NB4 (cell line): ENCODE data around the gene GSC2.

Experiments used
- DNase-seq: peaks from one replicate; pipeline ENCODE4 v3.0.0; 2010; ENCODE audit warnings: low read depth
- H3K4me3 ChIP-seq: one replicate; pipeline ENCODE4 v1.5.1; 2011; ENCODE audit warnings: mild to moderate bottlenecking, low read depth, low read length, moderate library complexity
- CTCF ChIP-seq: IDR thresholded peaks from one replicate; pipeline ENCODE4 v1.5.1; 2012; ENCODE audit warnings: low read depth, low read length
- MAX ChIP-seq: IDR thresholded peaks from 2 replicates; pipeline ENCODE4 v1.6.1; 2011; ENCODE audit warnings: low read depth, low read length
- MYC ChIP-seq: IDR thresholded peaks from 2 replicates; pipeline ENCODE4 v1.6.1; 2011; ENCODE audit warnings: low read depth, low read length
- POLR2A ChIP-seq: IDR thresholded peaks from 2 replicates; pipeline ENCODE4 v1.6.1; 2011; ENCODE audit warnings: mild to moderate bottlenecking; ENCODE audit not compliant: insufficient read length; ENCODE audit errors: extremely low read depth

The GSC2 gene

DNA sequence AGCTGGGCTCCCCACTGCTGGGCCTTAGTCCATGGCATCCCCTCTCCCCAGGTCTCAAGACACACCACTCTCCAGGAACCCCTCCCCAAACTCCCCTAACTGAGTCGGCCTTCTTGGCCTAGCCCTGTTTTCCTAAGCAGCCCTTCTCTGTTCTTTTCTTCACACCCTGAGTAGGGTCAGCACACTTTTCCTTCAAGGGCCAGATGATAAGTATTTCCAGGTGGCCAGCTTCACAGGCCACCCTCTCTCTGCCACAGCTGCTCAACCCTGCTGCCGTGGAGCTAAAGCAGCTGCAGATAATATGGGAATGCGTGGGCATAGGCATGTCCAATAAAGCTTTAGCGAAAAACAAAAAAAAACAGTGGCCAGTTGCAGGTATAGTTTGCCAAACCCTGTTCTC, 51.9 kb downstream of the GSC2 start:
- H3K4me3 ChIP-seq = no peak overlapping the region
- no peak for DNase-seq
- TF ChIP-seq CTCF (no peak), MAX (no peak), POLR2A (no peak), MYC (no peak)

GRCh38 chr22:19097518-19097917, 52.6 kb downstream of the GSC2 start:
- TF ChIP-seq MAX = no peak
- no peak for TF ChIP-seq MYC
- no peak for TF ChIP-seq POLR2A
- TF ChIP-seq CTCF = no peak
- no peak for DNase-seq
- no peak overlapping the region for H3K4me3 ChIP-seq
